Ramos (cell line): ENCODE measurements around the gene RABEP2.

Source experiments
- in situ Hi-C: fragments of 300-500 bp; cut with MboI; formaldehyde crosslinking; loops from one replicate; pipeline ENCODE4 v1.14.3; 2022; ENCODE audit warnings: low sequenced_read_pairs; ENCODE audit not compliant: unreplicated experiment

The RABEP2 gene

DNA sequence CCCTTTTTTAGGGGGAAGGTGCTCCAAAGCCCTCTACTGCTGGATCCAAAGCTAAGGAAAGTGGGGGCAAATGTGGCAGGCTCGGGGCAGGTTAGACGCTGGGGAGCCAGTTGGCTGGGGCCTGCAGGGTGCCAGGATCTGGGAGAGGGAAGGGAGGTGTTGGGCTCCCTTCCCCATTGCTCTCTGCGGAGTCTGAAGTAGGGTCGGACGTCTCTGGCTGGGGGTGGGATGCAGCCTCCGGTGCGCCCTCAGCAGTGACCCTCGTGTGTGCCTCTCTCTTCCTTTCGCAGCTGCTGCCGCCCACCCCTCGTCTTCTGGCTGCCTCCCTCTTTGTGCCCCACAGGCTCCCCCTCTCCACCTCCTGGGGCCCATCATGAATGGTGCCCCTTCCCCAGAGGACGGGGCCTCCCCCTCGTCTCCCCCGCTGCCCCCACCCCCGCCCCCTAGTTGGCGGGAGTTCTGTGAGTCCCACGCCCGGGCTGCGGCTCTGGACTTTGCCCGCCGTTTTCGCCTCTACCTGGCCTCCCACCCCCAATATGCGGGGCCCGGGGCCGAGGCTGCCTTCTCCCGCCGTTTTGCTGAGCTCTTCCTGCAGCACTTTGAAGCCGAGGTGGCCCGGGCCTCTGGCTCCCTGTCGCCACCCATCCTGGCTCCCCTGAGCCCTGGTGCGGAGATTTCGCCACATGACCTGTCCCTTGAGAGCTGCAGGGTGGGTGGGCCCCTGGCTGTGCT lies 59.1 kb downstream of the RABEP2 start:
- in situ Hi-C loops, result loop anchor here (5.0 kb wide), 1 partner anchor 81 kb away; no protein-coding TSS in a partner anchor

DNA sequence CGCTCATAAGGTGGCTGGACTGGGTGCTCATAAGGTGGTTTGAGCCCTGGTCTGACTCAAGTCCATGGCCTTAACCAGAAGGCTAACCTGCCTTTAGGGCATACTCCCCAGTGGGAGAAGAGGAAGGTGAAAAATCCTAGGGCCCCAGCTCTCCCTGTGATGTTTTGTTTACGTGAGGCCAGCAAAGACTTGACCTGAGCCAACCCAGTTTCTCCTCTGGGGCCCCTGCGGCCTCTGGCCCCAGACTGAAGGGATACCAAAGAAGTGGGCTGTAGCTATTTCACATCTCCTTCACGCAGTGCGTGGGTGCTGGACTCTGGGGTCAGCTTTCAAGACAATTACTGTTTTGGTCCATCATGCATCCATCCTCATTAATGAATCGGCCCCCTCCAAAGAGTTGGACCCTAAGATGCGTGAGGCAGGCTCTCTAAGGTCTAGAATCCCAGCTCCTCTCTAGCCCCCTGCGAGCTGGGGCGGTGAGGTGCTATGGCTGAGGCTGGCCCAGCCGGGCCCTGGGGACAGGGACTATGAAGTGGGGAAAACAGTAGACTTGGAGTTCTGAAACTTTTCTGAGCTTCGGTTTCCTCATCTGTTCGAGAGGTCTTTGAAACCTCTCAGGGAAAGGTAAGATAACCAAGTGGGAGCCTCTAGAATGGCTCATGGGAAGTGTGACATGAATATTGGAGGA lies 59.9 kb downstream of the RABEP2 start:
- in situ Hi-C loops, result loop anchor here (5.0 kb wide), 1 partner anchor 82 kb away; no protein-coding TSS in a partner anchor

DNA sequence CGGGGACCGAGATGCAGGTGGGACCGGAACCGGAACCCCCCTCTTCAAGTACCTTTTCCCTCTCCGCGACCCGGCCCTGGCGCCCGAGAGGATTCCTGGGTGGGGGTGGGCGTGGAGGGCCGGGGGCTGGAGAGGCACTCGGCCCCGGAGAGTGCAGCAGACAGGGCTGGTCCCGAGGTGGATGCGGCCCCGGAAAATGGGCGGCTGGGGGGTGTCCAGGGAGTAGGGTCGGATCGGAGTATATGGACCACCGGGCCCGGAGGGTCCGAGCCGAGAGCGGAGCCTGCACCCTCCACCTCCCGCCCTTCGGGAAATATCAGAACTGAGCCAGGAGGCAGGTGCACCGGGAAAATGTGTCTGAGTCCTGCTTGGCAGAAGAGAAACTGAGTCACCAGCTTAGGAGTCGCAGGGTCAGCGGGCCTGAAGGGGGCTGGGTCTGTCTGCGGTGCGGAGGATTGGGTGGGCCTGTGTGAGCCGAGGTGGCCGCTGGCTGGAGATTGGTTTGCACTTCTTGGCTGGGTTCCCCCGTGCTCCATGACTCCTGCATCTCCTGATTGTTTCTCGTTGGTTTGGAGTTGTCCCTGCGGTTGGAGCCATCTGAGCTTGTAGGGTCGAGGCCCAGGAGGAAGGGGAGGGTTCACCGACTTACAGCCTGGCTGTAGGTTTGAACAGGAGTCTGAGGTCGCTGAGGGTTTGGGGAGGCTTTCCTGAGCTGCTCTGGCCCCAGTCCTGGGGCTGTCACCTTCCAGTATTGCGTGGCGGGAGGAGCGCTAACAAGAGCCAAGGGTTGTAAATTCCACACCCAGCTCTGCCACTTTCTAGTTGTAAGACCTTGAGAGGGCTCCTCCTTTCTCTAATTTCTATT lies 60.9 kb downstream of the RABEP2 start:
- in situ Hi-C loops, result no loop called here

GRCh38 chr16:28859326-28859725 lies 65.7 kb downstream of the RABEP2 start:
- in situ Hi-C loops, result no loop called here

DNA sequence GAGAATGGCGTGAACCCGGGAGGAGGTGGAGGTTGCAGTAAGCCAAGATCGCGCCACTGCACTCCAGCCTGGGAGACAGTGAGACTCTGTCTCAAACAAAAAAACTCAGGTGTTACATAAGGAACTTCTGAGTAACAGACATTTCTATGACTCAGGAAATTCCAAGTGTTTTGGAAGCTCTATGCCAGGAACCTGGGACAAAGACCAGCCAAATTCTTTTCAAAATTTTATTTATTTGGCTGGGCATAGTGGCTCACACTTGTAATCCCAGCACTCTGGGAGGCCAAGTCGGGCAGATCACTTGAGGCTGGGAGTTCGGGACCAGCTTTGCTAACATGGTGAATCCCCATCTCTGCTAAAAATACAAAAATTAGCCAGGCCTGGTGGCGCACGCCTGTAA lies 66.6 kb downstream of the RABEP2 start:
- in situ Hi-C loops, result no loop called here
